IgD-negative memory B cell (primary cell): ENCODE data around the gene B4GALNT4. TPM values are rescaled to one million over a fixed set of nuclear protein-coding genes. Genes with fewer than 3 reads are reported as not detected.

Experiments
- H3K27ac Mint-ChIP-seq, 3 donors: one replicate each; pipeline ENCODE4 v1.8.0; 2020 to 2022; ENCODE audit warnings: mild to moderate bottlenecking in 3 of 3, mixed read lengths in 3 of 3, moderate library complexity in 1 of 3
- H3K27me3 Mint-ChIP-seq: one replicate; pipeline ENCODE4 v1.8.0; 2021; ENCODE audit warnings: mixed read lengths
- H3K36me3 Mint-ChIP-seq: one replicate; pipeline ENCODE4 v1.8.0; 2020; ENCODE audit warnings: mild to moderate bottlenecking, mixed read lengths
- H3K4me1 Mint-ChIP-seq, 3 donors: one replicate each; pipeline ENCODE4 v1.8.0; 2020 to 2022; ENCODE audit warnings: mixed read lengths in 3 of 3, mild to moderate bottlenecking in 1 of 3
- H3K4me3 Mint-ChIP-seq, 4 donors: one replicate each; pipeline ENCODE4 v1.8.0; 2020 to 2022; ENCODE audit warnings: mild to moderate bottlenecking in 4 of 4, mixed read lengths in 4 of 4, moderate library complexity in 3 of 4
- H3K9me3 Mint-ChIP-seq, 3 donors: one replicate each; pipeline ENCODE4 v1.8.0; 2020 to 2021; ENCODE audit warnings: mixed read lengths in 3 of 3, mild to moderate bottlenecking in 1 of 3
- polyA plus RNA-seq: library from polyadenylated mRNA; unstranded; fragments of 300-500 nt; fragmentation: Illumina TruSeq; gene quantifications from one replicate; pipeline ENCODE4 v1.2.3, GENCODE V29; 2021

The B4GALNT4 gene
- polyA plus RNA-seq, 1 donor from 2014 or later: not detected

DNA sequence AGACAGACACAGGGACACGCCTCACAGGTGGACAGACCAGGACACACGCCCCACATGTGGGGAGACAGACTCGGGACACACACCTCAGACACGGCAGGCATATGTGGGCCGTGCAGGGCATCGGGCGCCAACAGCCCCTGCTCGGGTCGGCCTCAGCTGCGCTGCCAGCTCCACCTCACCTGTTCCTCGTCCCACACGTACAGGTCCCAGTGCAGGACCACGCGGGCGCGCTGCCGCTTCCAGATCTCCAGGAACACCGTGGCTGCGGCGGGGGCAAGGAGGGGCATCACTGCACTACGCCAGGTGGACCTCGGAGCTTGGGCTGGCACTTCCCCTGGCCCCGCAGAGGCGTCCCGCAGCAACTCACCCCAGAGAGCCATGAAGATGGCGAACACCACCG lies 60.1 kb downstream of the B4GALNT4 start:
- H3K36me3 Mint-ChIP-seq: peaks cover 4% of the 10 kb centered on the region

DNA sequence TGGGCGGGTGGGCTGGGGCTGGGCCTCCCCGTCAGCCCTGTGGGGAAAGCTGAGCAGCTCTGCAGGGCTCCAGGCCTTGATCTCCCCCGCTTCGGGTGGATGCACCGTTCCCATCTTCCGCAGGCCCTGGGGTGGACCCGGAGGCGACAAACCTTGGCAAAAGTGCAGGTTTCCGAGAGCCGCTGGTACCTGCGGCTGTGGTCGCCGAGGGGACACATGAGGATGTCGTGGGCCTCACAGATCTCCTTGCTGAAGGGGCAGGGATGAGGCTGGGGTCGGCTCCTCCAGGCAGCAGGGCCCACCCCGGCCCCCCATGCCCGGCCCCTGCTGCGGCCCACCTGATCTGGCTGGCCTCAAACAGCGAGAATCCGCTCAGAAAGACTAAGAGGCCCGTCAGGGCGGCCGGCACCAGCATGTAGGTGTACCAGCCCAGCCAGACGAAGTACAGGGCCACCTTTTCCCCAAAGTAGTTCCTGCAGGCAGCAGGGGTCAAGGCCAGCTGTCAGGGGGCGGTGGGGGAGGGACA lies 60.7 kb downstream of the B4GALNT4 start:
- H3K36me3 Mint-ChIP-seq: peaks cover 4% of the 10 kb centered on the region

More for the DNA sequence above, 60.1 kb downstream of the B4GALNT4 start:
- Mint-ChIP-seq H3K27me3 (no peaks in the 10 kb centered on the region), H3K4me3 (no peak overlapping the region), H3K27ac (no peak overlapping the region), H3K4me1 (no peaks in the 10 kb centered on the region), H3K9me3 (no peaks in the 10 kb centered on the region)

More for the DNA sequence above, 60.7 kb downstream of the B4GALNT4 start:
- no peak overlapping the region for H3K4me3 Mint-ChIP-seq
- H3K27ac Mint-ChIP-seq: no peak overlapping the region
- no peaks in the 10 kb centered on the region for H3K4me1 Mint-ChIP-seq
- H3K27me3 Mint-ChIP-seq: no peaks in the 10 kb centered on the region
- H3K9me3 Mint-ChIP-seq: no peaks in the 10 kb centered on the region

Other genes with a start within 250 kb of the B4GALNT4 start
- gene SCGB1C1, start 176.4 kb upstream of the B4GALNT4 start, polyA plus RNA-seq: not detected
- gene BET1L, start 162.1 kb upstream of the B4GALNT4 start, polyA plus RNA-seq: 44.4 TPM
- 65.7 TPM for gene RIC8A, start 161.8 kb upstream of the B4GALNT4 start, polyA plus RNA-seq
- 11.6 TPM for gene SIRT3, start 133.2 kb upstream of the B4GALNT4 start, polyA plus RNA-seq
- gene PSMD13, start 132.5 kb upstream of the B4GALNT4 start, polyA plus RNA-seq: 179 TPM
- 5.9 TPM for gene NLRP6, start 91.1 kb upstream of the B4GALNT4 start, polyA plus RNA-seq
- 6.1 TPM for gene PGGHG, start 80.4 kb upstream of the B4GALNT4 start, polyA plus RNA-seq
- not detected for gene IFITM5, start 70.0 kb upstream of the B4GALNT4 start, polyA plus RNA-seq
- 1,305 TPM for gene IFITM2, start 61.7 kb upstream of the B4GALNT4 start, polyA plus RNA-seq
- gene IFITM1, start 55.5 kb upstream of the B4GALNT4 start, polyA plus RNA-seq: 233 TPM
- gene IFITM3, start 48.6 kb upstream of the B4GALNT4 start, polyA plus RNA-seq: 1.4 TPM
- gene PKP3, start 24.7 kb downstream of the B4GALNT4 start, polyA plus RNA-seq: not detected
- gene SIGIRR, start 45.5 kb downstream of the B4GALNT4 start, polyA plus RNA-seq: 130 TPM
- gene ANO9, start 72.5 kb downstream of the B4GALNT4 start, polyA plus RNA-seq: 4.9 TPM
- gene PTDSS2, start 80.8 kb downstream of the B4GALNT4 start, polyA plus RNA-seq: 10.9 TPM
- 202 TPM for gene RNH1, start 137.7 kb downstream of the B4GALNT4 start, polyA plus RNA-seq
- gene HRAS, start 166.1 kb downstream of the B4GALNT4 start, polyA plus RNA-seq: 22.5 TPM
- 2.6 TPM for gene LRRC56, start 168.0 kb downstream of the B4GALNT4 start, polyA plus RNA-seq
- gene LMNTD2, start 191.2 kb downstream of the B4GALNT4 start, polyA plus RNA-seq: 3.8 TPM
- gene RASSF7, start 191.5 kb downstream of the B4GALNT4 start, polyA plus RNA-seq: 42.0 TPM
- gene PHRF1, start 207.0 kb downstream of the B4GALNT4 start, polyA plus RNA-seq: 15.4 TPM
- 103 TPM for gene IRF7, start 246.5 kb downstream of the B4GALNT4 start, polyA plus RNA-seq